ENCODE data around the gene TTC36. TPM values are rescaled to one million over a fixed set of nuclear protein-coding genes. Genes with fewer than 3 reads are reported as not detected.

TTC36 gene
- total and polyA plus RNA-seq, 9 of the 15 experiments (the other 6 are each of a cell fraction or from before 2014, with no cell fraction given), result 0.22 to 0.23 TPM; not detected in 7

DNA sequence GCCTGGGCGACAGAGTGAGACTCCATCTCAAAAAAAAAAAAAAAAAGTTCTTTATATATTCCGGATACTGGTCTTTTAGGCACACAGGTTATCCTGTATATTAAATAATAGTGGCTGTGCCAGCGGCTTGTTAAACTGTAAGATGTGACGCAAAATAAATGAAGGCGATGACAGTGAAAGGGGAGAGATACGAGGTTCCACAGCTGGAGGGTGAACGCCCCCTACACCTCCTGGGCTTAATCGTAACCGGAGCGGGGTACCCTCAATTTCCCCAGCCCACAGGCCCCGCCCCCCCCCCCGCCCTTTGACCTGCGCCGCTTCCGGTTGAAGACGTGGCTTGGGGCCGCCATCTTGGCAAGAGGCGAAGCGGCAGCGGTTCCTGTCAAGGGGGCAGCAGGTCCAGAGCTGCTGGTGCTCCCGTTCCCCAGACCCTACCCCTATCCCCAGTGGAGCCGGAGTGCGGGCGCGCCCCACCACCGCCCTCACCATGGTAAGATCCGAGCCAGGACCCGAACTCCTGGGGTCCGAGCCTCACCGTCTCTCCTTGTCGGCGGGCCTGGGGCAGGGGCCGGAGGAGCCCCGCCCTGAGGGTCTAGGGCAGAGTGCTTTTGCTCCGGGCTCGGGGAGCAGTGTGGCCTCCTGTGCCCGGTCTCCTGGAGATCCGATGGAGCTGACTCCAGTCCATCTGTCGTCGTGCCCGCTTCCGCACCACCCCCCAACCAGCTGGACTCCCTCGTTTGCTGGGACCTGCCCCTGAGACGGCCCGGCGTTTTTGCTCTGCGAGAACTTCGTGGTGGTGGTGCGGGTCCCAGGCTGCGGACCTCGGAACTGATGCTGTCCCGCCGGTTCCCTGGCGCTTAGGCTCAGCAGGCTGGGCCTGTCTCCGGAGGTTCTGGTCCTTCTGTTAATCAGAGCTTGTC, 45.0 kb downstream of the TTC36 start, which contains the start of gene ARCN1 (continued):
- TF ChIP-seq, protein P1, sequence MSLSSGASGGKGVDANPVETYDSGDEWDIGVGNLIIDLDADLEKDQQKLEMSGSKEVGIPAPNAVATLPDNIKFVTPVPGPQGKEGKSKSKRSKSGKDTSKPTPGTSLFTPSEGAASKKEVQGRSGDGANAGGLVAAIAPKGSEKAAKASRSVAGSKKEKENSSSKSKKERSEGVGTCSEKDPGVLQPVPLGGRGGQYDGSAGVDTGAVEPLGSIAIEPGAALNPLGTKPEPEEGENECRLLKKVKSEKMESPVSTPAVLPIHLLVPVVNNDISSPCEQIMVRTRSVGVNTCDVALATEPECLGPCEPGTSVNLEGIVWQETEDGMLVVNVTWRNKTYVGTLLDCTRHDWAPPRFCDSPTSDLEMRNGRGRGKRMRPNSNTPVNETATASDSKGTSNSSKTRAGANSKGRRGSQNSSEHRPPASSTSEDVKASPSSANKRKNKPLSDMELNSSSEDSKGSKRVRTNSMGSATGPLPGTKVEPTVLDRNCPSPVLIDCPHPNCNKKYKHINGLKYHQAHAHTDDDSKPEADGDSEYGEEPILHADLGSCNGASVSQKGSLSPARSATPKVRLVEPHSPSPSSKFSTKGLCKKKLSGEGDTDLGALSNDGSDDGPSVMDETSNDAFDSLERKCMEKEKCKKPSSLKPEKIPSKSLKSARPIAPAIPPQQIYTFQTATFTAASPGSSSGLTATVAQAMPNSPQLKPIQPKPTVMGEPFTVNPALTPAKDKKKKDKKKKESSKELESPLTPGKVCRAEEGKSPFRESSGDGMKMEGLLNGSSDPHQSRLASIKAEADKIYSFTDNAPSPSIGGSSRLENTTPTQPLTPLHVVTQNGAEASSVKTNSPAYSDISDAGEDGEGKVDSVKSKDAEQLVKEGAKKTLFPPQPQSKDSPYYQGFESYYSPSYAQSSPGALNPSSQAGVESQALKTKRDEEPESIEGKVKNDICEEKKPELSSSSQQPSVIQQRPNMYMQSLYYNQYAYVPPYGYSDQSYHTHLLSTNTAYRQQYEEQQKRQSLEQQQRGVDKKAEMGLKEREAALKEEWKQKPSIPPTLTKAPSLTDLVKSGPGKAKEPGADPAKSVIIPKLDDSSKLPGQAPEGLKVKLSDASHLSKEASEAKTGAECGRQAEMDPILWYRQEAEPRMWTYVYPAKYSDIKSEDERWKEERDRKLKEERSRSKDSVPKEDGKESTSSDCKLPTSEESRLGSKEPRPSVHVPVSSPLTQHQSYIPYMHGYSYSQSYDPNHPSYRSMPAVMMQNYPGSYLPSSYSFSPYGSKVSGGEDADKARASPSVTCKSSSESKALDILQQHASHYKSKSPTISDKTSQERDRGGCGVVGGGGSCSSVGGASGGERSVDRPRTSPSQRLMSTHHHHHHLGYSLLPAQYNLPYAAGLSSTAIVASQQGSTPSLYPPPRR (CRISPR knock-in tag; IDR thresholded peaks at IDR 0.05; ENCODE audit: borderline replicate concordance), result no peak
- TF ChIP-seq, protein P2, sequence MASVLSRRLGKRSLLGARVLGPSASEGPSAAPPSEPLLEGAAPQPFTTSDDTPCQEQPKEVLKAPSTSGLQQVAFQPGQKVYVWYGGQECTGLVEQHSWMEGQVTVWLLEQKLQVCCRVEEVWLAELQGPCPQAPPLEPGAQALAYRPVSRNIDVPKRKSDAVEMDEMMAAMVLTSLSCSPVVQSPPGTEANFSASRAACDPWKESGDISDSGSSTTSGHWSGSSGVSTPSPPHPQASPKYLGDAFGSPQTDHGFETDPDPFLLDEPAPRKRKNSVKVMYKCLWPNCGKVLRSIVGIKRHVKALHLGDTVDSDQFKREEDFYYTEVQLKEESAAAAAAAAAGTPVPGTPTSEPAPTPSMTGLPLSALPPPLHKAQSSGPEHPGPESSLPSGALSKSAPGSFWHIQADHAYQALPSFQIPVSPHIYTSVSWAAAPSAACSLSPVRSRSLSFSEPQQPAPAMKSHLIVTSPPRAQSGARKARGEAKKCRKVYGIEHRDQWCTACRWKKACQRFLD (CRISPR knock-in tag; IDR thresholded peaks at IDR 0.05), result peak; percentile 49; the same call in 1 of the 2 replicates
- peak; percentile 72 for TF ChIP-seq ELF1 (tag; IDR thresholded peaks at IDR 0.05)
- TF ChIP-seq SMAD4 (CRISPR knock-in tag; conservative IDR thresholded peaks at IDR 0.05), result no peak
- TF ChIP-seq ZNF589 (CRISPR knock-in tag; IDR thresholded peaks at IDR 0.05; ENCODE audit: low read depth), result 0 out of 2 replicates have a peak, but pooled peaks have one; percentile 19
- TF ChIP-seq NR2F6 (CRISPR knock-in tag; IDR thresholded peaks at IDR 0.05), result no peak
- TF ChIP-seq SAFB (IDR thresholded peaks at IDR 0.05; ENCODE audit: borderline replicate concordance, low read depth, low read length), result no peak
- peak; percentile 64 to 81; a peak in 3 of 4 replicates for TF ChIP-seq MAZ (CRISPR knock-in tag; conservative IDR thresholded peaks at IDR 0.05 in 1 of 2, IDR thresholded peaks at IDR 0.05 in 1 of 2)
- TF ChIP-seq NCOA1 (IDR thresholded peaks at IDR 0.05; ENCODE audit: low read depth), result no peak
- TF ChIP-seq FOSL1 (tag; conservative IDR thresholded peaks at IDR 0.05), result no peak
- TF ChIP-seq TAL1 (IDR thresholded peaks at IDR 0.05), result no peak
- no peak for TF ChIP-seq ELF2 (CRISPR knock-in tag; IDR thresholded peaks at IDR 0.05)
- TF ChIP-seq, protein P3, sequence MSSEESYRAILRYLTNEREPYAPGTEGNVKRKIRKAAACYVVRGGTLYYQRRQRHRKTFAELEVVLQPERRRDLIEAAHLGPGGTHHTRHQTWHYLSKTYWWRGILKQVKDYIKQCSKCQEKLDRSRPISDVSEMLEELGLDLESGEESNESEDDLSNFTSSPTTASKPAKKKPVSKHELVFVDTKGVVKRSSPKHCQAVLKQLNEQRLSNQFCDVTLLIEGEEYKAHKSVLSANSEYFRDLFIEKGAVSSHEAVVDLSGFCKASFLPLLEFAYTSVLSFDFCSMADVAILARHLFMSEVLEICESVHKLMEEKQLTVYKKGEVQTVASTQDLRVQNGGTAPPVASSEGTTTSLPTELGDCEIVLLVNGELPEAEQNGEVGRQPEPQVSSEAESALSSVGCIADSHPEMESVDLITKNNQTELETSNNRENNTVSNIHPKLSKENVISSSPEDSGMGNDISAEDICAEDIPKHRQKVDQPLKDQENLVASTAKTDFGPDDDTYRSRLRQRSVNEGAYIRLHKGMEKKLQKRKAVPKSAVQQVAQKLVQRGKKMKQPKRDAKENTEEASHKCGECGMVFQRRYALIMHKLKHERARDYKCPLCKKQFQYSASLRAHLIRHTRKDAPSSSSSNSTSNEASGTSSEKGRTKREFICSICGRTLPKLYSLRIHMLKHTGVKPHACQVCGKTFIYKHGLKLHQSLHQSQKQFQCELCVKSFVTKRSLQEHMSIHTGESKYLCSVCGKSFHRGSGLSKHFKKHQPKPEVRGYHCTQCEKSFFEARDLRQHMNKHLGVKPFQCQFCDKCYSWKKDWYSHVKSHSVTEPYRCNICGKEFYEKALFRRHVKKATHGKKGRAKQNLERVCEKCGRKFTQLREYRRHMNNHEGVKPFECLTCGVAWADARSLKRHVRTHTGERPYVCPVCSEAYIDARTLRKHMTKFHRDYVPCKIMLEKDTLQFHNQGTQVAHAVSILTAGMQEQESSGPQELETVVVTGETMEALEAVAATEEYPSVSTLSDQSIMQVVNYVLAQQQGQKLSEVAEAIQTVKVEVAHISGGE (CRISPR knock-in tag; IDR thresholded peaks at IDR 0.05), result peak in 1 of 3 experiments; percentile 31; a peak in 1 of 6 replicates
- no peak for TF ChIP-seq KLF16 (IDR thresholded peaks at IDR 0.05)
- no peak for TF ChIP-seq SREBF2 (CRISPR knock-in tag; IDR thresholded peaks at IDR 0.05)
- no peak for TF ChIP-seq KDM2B (CRISPR knock-in tag; IDR thresholded peaks at IDR 0.05)
